CD4-positive, alpha-beta T cell treated with Interleukin-6 for 4 hours (primary cell): ENCODE results near the gene MDN1.

Source experiments
- DNase-seq: peaks from one replicate; pipeline ENCODE4 v3.0.0-alpha.2; 2020; ENCODE audit warnings: mixed read lengths

MDN1 gene

GRCh38 chr6:89690944-89691324 lies 128.7 kb downstream of the MDN1 start:
- DNase-seq, result no peak

- no peak for DNase-seq
Observed at GRCh38 chr6:89689732-89690131, 129.9 kb downstream of the MDN1 start.

GRCh38 chr6:89688328-89688727 lies 131.3 kb downstream of the MDN1 start:
- no peak for DNase-seq

- no peak for DNase-seq
Observed at GRCh38 chr6:89685311-89685710, 134.3 kb downstream of the MDN1 start.

- DNase-seq, result no peak
Observed at GRCh38 chr6:89682991-89683390, 136.6 kb downstream of the MDN1 start.

GRCh38 chr6:89681983-89682564 lies 137.5 kb downstream of the MDN1 start:
- DNase-seq, result no peak

GRCh38 chr6:89680551-89680950 lies 139.0 kb downstream of the MDN1 start:
- DNase-seq, result no peak

GRCh38 chr6:89680150-89680549 lies 139.4 kb downstream of the MDN1 start:
- DNase-seq, result no peak

- no peak for DNase-seq
Observed at GRCh38 chr6:89679215-89680120, 140.1 kb downstream of the MDN1 start.

GRCh38 chr6:89678531-89678930 lies 141.1 kb downstream of the MDN1 start:
- DNase-seq, result no peak

GRCh38 chr6:89675949-89676748 lies 143.4 kb downstream of the MDN1 start:
- DNase-seq, result no peak

GRCh38 chr6:89670935-89671565 lies 148.5 kb downstream of the MDN1 start:
- no peak for DNase-seq

GRCh38 chr6:89669002-89669401 lies 150.6 kb downstream of the MDN1 start:
- no peak for DNase-seq

- no peak for DNase-seq
Observed at GRCh38 chr6:89667872-89668556, 151.6 kb downstream of the MDN1 start.

GRCh38 chr6:89662659-89663223 lies 156.9 kb downstream of the MDN1 start:
- DNase-seq, result no peak

- no peak for DNase-seq
Observed at GRCh38 chr6:89661559-89661958, 158.0 kb downstream of the MDN1 start.

GRCh38 chr6:89660981-89661380 lies 158.6 kb downstream of the MDN1 start:
- no peak for DNase-seq

- DNase-seq, result no peak
Observed at GRCh38 chr6:89657445-89658158, 162.0 kb downstream of the MDN1 start.

GRCh38 chr6:89655122-89655521 lies 164.5 kb downstream of the MDN1 start:
- DNase-seq, result no peak

- DNase-seq, result no peak
Observed at GRCh38 chr6:89650579-89650978, 169.0 kb downstream of the MDN1 start.

GRCh38 chr6:89649682-89650081 lies 169.9 kb downstream of the MDN1 start:
- DNase-seq, result no peak
